Epithelial cell of esophagus (primary cell): Measurements from ENCODE around the gene POGLUT3.
A peak's percentile ranks its signal among the peaks of the same experiment; 100 is the strongest.

Source experiments
- DNase-seq: peaks from one replicate; pipeline ENCODE4 v3.0.0; 2010; ENCODE audit warnings: low read depth
- H3K4me3 ChIP-seq: 2 replicates; pipeline ENCODE4 v1.5.1; 2011; ENCODE audit warnings: mild to moderate bottlenecking, low read length, control low read depth
- CTCF ChIP-seq: IDR thresholded peaks from 2 replicates; pipeline ENCODE4 v1.5.1; 2011; ENCODE audit warnings: low read depth, mild to moderate bottlenecking, low read length, control low read depth, inconsistent platforms; ENCODE audit not compliant: insufficient read depth; ENCODE audit errors: missing control alignments

The POGLUT3 gene

DNA sequence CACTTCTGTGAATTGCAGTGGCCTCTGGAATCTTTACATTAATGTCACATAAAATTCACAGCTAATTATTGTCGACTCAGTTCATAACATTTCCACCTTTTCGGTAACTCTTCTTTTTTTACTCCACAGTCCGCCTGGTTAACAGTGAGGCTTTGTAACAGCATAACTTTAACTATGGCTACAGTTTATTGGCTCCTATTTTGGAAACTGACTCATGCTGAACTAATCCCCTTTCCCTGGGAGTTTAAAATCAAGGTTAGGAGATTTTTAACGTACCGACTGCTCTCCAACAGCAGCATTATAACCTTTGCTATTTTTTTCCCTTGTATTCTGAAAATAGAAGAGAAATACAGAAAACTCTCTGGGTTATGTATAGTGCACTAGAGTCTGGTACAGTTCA lies 3.2 kb upstream of the POGLUT3 start:
- no peak for TF ChIP-seq CTCF
- no peak for DNase-seq
- H3K4me3 ChIP-seq: no peak overlapping the region

DNA sequence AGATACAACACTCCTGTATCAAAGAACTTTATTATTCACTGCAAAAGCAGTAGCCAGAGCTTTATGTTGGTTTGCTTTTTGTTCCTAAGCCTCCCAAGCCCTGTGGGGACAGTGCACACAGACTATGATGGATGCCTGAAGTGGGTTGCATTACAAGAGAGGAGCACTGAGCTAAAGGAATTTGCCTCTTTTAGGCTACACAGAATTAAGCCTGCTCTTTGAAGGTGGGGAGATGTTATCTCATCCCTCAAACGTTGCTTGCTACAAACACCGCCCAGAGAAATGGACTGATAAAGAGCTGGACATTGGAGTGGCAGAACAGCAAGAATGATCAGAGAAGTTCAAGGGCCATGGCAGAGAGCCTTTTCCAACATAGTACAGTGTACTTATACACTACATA lies 2.5 kb upstream of the POGLUT3 start:
- H3K4me3 ChIP-seq: no peak overlapping the region
- DNase-seq: no peak
- no peak for TF ChIP-seq CTCF

- DNase-seq: peak; percentile 71
Measured at GRCh38 chr11:108500169-108500568, 2.0 kb upstream of the POGLUT3 start.

DNA sequence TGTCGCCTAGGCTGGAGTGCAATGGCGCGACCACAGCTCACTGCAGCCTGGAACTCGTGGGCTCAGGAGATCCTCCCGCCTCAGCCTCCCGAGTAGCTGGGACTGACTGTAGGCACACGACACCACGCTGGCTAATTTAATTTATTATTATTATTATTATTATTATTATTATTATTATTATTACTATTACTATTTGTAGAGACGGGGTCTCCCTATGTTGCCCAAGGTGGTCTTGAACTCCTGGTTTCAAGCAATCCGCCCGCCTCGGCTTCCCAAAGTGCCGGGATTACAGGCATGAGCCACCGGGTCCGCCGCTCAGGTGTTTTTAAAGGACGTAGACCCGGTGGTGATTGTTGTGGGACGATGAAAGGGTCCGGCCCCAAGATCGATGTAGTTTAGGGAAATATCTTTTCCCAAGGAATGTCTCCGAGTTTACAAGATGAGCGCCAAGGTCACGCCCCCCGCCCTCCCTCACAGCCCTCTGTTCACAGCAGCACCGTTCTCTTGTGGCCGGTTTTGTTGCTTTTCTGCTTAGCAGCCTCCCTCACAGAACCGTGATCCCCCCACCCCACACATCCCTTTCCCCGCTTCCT lies 728 bp upstream of the POGLUT3 start:
- no peak overlapping the region for H3K4me3 ChIP-seq
- no peak for DNase-seq
- no peak for TF ChIP-seq CTCF

More at GRCh38 chr11:108500169-108500568, 2.0 kb upstream of the POGLUT3 start:
- no peak for TF ChIP-seq CTCF
- no peak overlapping the region for H3K4me3 ChIP-seq

- peak; percentile 97 for DNase-seq
- H3K4me3 ChIP-seq: peak overlapping the region; percentile 45
- TF ChIP-seq CTCF: no peak
Measured at GRCh38 chr11:108497317-108498045, 703 bp downstream of the POGLUT3 start.

DNA sequence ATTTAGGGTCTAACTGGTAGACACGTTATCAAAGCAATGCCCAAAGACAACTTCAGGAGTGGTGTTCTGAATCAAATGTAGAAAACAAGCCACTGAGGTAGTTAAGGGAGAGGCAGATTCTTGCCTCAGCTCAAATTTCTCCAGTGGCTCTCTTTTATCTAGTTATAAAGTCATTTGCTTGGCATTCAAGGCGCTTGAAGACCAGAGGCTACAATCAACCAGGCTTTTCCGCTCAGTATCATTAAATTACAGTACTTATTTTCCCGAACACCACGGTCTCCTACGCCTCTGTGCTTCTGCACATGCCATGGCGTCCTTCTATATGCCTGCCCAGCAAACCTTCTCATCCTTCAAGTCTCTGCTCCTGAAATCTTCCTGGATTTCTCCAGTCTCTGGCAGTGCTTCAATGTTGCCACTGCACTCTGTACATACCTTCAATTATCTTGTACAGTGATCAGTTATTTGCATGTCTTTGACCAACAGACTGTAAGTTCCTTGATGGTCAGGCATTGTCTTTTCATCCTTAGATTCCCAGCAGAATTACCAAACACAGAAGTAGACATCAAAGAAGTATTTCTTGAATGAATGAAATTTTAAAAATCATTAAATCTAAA lies 1.4 kb downstream of the POGLUT3 start:
- TF ChIP-seq CTCF: no peak
- H3K4me3 ChIP-seq: peak overlapping the region; percentile 45
- DNase-seq: no peak

DNA sequence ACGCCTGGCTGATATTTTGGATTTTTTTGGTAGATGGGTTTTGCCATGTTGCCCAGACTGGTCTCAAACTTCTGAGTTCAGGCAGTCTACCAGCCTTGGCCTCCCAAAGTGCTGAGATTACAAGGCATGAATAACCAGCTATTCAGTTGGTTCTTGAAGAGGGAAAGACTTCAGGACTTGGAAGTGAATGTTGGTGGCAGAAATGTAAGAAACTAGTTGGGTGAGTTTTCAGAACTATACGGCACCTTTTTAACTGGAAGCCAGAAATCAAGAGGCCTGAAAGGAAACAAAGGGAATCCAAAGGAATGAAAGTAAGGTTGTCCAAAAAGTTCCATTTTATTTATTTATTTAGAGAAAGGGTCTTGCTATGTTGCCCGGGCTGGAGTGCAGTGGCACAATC lies 2.9 kb downstream of the POGLUT3 start:
- DNase-seq: no peak
- no peak for TF ChIP-seq CTCF
- no peak overlapping the region for H3K4me3 ChIP-seq
